Endothelial cell of umbilical vein (primary cell): ENCODE measurements around the gene DPYD. TPM values are rescaled to one million over a fixed set of nuclear protein-coding genes. Genes with fewer than 3 reads are reported as not detected.

Experiments
- BruUV-seq: library from RNA; stranded (reverse); fragments of 400-500 nt; replicated peaks from 2 replicates; lab custom pipeline; 2021; lab: Mats Ljungman, UMichigan
- CTCF ChIA-PET: fragments of 300-600, 350-600 bp; sonication (Branson Sonifier 250); formaldehyde crosslinking; loops from one replicate; lab custom pipeline; 2021; ENCODE audit warnings: antibody characterized with exemption, inconsistent platforms; lab: Charles Lee
- POLR2A ChIA-PET: fragments of 300-600, 350-600 bp; sonication (Branson Sonifier 250); formaldehyde crosslinking; loops from one replicate; lab custom pipeline; 2021; ENCODE audit warnings: antibody characterized with exemption, inconsistent platforms; lab: Charles Lee
- DNase-seq: peaks from one replicate; pipeline ENCODE4 v3.0.0-alpha.2; 2011; ENCODE audit warnings: low read depth, low spot score
- FAIRE-seq: peaks from 2 replicates; lab custom pipeline; 2011; peaks lifted over from hg19 to GRCh38; lab: Jason Lieb, UNC
- H2AFZ ChIP-seq: 2 replicates; pipeline ENCODE4 v1.6.0; 2012; ENCODE audit warnings: low read depth, low read length, control low read depth, inconsistent platforms
- H3K27ac ChIP-seq: 2 replicates; pipeline ENCODE4 v1.5.1; 2011; ENCODE audit warnings: low read depth, mild to moderate bottlenecking, control low read depth, low read length, moderate library complexity; ENCODE audit not compliant: insufficient read depth
- H3K27me3 ChIP-seq, 2 experiments: 2 replicates each; pipeline versions ENCODE4 v1.6.0 to v1.6.1; 2011; ENCODE audit warnings: low read length in 2 of 2, mixed read lengths in 1 of 2; ENCODE audit not compliant: control insufficient read depth in 2 of 2, insufficient read depth in 2 of 2
- H3K36me3 ChIP-seq, 2 experiments: 2 replicates in 1 of 2; 3 replicates in 1 of 2; pipeline ENCODE4 v1.5.1; 2011; ENCODE audit warnings: low read length in 2 of 2, mild to moderate bottlenecking in 1 of 2, moderate library complexity in 1 of 2; ENCODE audit not compliant: control insufficient read depth in 2 of 2, insufficient read depth in 2 of 2; ENCODE audit errors: extremely low read depth in 1 of 2
- H3K4me1 ChIP-seq: 3 replicates; pipeline ENCODE4 v1.5.1; 2011; ENCODE audit warnings: mild to moderate bottlenecking, low read length; ENCODE audit not compliant: control insufficient read depth, insufficient read depth; ENCODE audit errors: extremely low read depth
- H3K4me2 ChIP-seq: 2 replicates; pipeline ENCODE4 v1.6.1; 2011; ENCODE audit warnings: low read length, control low read depth, mixed read lengths; ENCODE audit not compliant: insufficient read depth
- H3K4me3 ChIP-seq, 3 experiments: fragments of 200-600 bp in 1 of 3; sonication (generic), shearing (Covaris generic) in 1 of 3; replicated peaks in 1 of 3; 2 replicates each; pipeline ENCODE4 v1.5.1; 2011 to 2016; ENCODE audit warnings: control low read depth in 3 of 3, low read length in 3 of 3, mild to moderate bottlenecking in 2 of 3, inconsistent platforms in 1 of 3, low read depth in 1 of 3, moderate library complexity in 1 of 3; ENCODE audit not compliant: insufficient read depth in 1 of 3
- H3K79me2 ChIP-seq: 2 replicates; pipeline ENCODE4 v1.6.0; 2012; ENCODE audit warnings: low read length, inconsistent platforms; ENCODE audit not compliant: control insufficient read depth, insufficient read depth
- H3K9ac ChIP-seq: replicated peaks from 2 replicates; pipeline ENCODE3; 2011; ENCODE audit warnings: low read length, control low read depth; ENCODE audit not compliant: insufficient read depth; ENCODE audit errors: extremely low read depth
- H3K9me1 ChIP-seq: replicated peaks from 3 replicates; pipeline ENCODE4 v1.6.0; 2011; ENCODE audit warnings: mild to moderate bottlenecking, low read length; ENCODE audit not compliant: control insufficient read depth, insufficient read depth; ENCODE audit errors: extremely low read depth
- H3K9me3 ChIP-seq: replicated peaks from 2 replicates; pipeline ENCODE4 v1.5.1; 2012; ENCODE audit warnings: low read length, inconsistent platforms; ENCODE audit not compliant: control insufficient read depth, insufficient read depth
- H4K20me1 ChIP-seq: replicated peaks from 2 replicates; pipeline ENCODE3; 2011; ENCODE audit warnings: mild to moderate bottlenecking, low read length; ENCODE audit not compliant: control insufficient read depth, insufficient read depth; ENCODE audit errors: extremely low read depth
- CTCF ChIP-seq, 2 donors: IDR thresholded peaks; 1 replicate in 1 of 2; 2 replicates in 1 of 2; pipeline ENCODE4 v1.5.1; 2011; ENCODE audit warnings: low read length in 2 of 2, mild to moderate bottlenecking in 2 of 2, moderate library complexity in 2 of 2, control low read depth in 1 of 2, inconsistent platforms in 1 of 2, low read depth in 1 of 2; ENCODE audit not compliant: insufficient read depth in 1 of 2; ENCODE audit errors: extremely low read depth in 1 of 2
- EZH2 ChIP-seq: IDR thresholded peaks from 2 replicates; pipeline ENCODE4 v1.6.1; 2012; ENCODE audit warnings: borderline replicate concordance, low read depth, mild to moderate bottlenecking, moderate library complexity, low read length, inconsistent platforms; ENCODE audit not compliant: severe bottlenecking
- FOS ChIP-seq: IDR thresholded peaks from 2 replicates; pipeline ENCODE4 v1.6.1; 2011; ENCODE audit warnings: mild to moderate bottlenecking, low read length, moderate library complexity, borderline replicate concordance; ENCODE audit not compliant: insufficient read depth
- GATA2 ChIP-seq: IDR thresholded peaks from 2 replicates; pipeline ENCODE4 v1.7.0; 2011; ENCODE audit warnings: low read depth, mild to moderate bottlenecking, moderate library complexity, mixed read lengths, low read length; ENCODE audit not compliant: insufficient read length, insufficient read depth
- JUN ChIP-seq: IDR thresholded peaks from 2 replicates; pipeline ENCODE4 v1.6.1; 2011; ENCODE audit warnings: borderline replicate concordance, low read depth; ENCODE audit not compliant: insufficient read length, insufficient read depth
- MAX ChIP-seq: IDR thresholded peaks from 2 replicates; pipeline ENCODE4 v1.6.1; 2011; ENCODE audit not compliant: insufficient read depth, insufficient read length
- MYC ChIP-seq: IDR thresholded peaks from one replicate; pipeline ENCODE4 v1.6.1; 2011; ENCODE audit warnings: mild to moderate bottlenecking, low read depth, low read length
- POLR2A ChIP-seq: IDR thresholded peaks from 2 replicates; pipeline ENCODE4 v1.6.1; 2012; ENCODE audit warnings: low read depth, mild to moderate bottlenecking, control low read depth, low read length
- POLR2AphosphoS5 ChIP-seq: IDR thresholded peaks from 2 replicates; pipeline ENCODE4 v1.6.1; 2012; ENCODE audit warnings: low read depth, mild to moderate bottlenecking, control low read depth, low read length, moderate library complexity; ENCODE audit not compliant: insufficient read depth
- dilution Hi-C: fragments of 300-500 bp; cut with MboI; formaldehyde crosslinking; loops from one replicate; pipeline ENCODE4 v1.15.0; 2019; ENCODE audit warnings: low sequenced_read_pairs; ENCODE audit not compliant: extremely low pct_ligation_motif_present
- intact Hi-C: fragments of 100-400 bp; cut with micrococcal nuclease; formaldehyde crosslinking; loops from one replicate; pipeline ENCODE4 v1.10.0; 2022
- polyA plus RNA-seq, 4 experiments: library from polyadenylated mRNA; depleted of rRNA in 3 of 4; stranded (reverse) in 3 of 4; unstranded in 1 of 4; fragments of >200 nt; gene quantifications; 2 replicates each; pipeline versions ENCODE4 v1.2.1 to v1.2.3, GENCODE V29; 2011 to 2012; ENCODE audit warnings: missing spikeins in 1 of 4
- total RNA-seq: library from RNA; stranded (reverse); gene quantifications from 2 replicates; pipeline ENCODE4 v1.2.3, GENCODE V29; 2021

Gene DPYD
- total and polyA plus RNA-seq, 2 donors (not counting 3 experiments of a cell fraction or from before 2014, with no cell fraction given) = 4.6 to 15.1 TPM

- H3K4me2 ChIP-seq = no peak overlapping the region
- ChIA-PET POLR2A (no interaction called here), CTCF (interaction anchor here (0.7 to 1.1 kb wide), 2 partner anchors 220 to 356 kb away, joined by 3 read pairs; no protein-coding TSS in a partner anchor)
- H3K27me3 ChIP-seq = no peaks in the 10 kb centered on the region
- TF ChIP-seq CTCF (IDR thresholded peaks at IDR 0.05; ENCODE audit: extremely low read depth in 1 of 2, insufficient read depth in 1 of 2, low read depth in 1 of 2, low read length in 2 of 2) (no peak), MAX (no peak), JUN (no peak), EZH2 (no peak), GATA2 (no peak), MYC (no peak), POLR2A (no peak), FOS (no peak), POLR2AphosphoS5 (no peak)
- H2AFZ ChIP-seq = no peak overlapping the region
- BruUV-seq = no TSS peak
- intact Hi-C loops (no loop called here), dilution Hi-C loops (no loop called here)
- FAIRE-seq (no peak), DNase-seq (no peak)
- H3K9ac ChIP-seq = no peak overlapping the region
- H4K20me1 ChIP-seq = no peaks in the 10 kb centered on the region
- H3K79me2 ChIP-seq = no peaks in the 10 kb centered on the region
- peaks cover 13% of the 10 kb centered on the region for H3K4me1 ChIP-seq
- no peak overlapping the region for H3K4me3 ChIP-seq
- H3K9me1 ChIP-seq = no peaks in the 10 kb centered on the region
- no peak overlapping the region for H3K27ac ChIP-seq
- no peaks in the 10 kb centered on the region for H3K36me3 ChIP-seq
- H3K9me3 ChIP-seq = no peaks in the 10 kb centered on the region
Measured at GRCh38 chr1:97599447-97599846, 321.4 kb downstream of the DPYD start.
